ENCODE results near the gene SLC4A3.

SLC4A3 gene

DNA sequence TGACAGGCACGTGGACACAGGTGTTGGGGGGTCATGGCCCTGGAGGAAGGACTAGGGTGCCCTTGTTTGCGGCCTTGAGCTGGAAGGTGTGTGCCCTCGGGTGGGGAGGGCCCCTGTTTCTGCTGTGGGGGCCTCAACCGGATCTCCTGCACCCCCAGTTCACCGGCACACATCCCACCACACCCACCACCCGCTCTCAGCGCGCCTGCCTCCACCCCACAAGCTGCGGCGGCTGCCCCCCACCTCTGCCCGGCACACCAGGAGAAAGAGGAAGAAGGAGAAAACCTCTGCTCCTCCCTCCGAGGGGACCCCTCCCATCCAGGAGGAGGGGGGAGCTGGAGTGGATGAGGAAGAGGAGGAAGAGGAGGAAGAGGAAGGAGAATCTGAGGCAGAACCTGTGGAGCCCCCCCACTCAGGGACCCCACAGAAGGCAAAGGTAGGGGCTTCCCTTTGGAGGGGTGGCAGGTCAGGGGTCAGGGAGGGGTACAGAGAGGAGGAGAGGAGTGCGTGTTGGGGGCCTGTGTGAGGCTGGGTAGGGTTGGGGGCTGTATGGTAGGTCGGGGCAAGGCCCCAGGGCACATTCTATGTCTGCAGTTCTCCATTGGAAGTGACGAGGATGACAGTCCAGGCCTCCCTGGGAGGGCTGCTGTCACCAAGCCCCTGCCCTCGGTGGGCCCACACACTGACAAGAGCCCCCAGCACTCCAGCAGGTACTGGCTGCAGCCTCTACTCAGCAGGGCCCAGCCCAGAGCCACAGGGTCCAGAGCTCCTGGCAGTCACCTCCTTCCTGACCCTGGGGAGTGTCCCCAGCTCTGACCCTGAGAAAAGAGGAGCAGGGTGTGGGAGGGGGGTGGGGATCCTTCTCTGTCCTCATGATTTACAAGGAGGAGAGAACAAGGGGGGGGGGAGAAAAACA is 1.8 kb downstream of the SLC4A3 start:
- DNase-seq (no peak), ATAC-seq (ENCODE audit: insufficient read depth, low read depth) (no peak)
- H4K20me1 ChIP-seq (ENCODE audit: insufficient read depth, low read length), result no peaks in the 10 kb centered on the region
- no peak overlapping the region for H2AFZ ChIP-seq (ENCODE audit: low read depth, low read length)
- no peak overlapping the region for H3K9ac ChIP-seq (ENCODE audit: low read depth, low read length)
- no peaks in the 10 kb centered on the region for H3K4me1 ChIP-seq (ENCODE audit: insufficient read depth, low read length)
- no peaks in the 10 kb centered on the region for H3K79me2 ChIP-seq (ENCODE audit: insufficient read depth, low read length)
- H3K9me3 ChIP-seq (ENCODE audit: insufficient read depth, low read length, severe bottlenecking), result no peaks in the 10 kb centered on the region
- no peak overlapping the region for H3K4me2 ChIP-seq (ENCODE audit: insufficient read depth, low read length)
- H3K4me3 ChIP-seq (ENCODE audit: low read depth in 1 of 2, low read length in 2 of 2), result no peak overlapping the region
- no peaks in the 10 kb centered on the region for H3K27me3 ChIP-seq (ENCODE audit: insufficient read depth, low read length, poor library complexity)
- no peak overlapping the region for H3K27ac ChIP-seq (ENCODE audit: low read length)
- TF ChIP-seq, protein P1, sequence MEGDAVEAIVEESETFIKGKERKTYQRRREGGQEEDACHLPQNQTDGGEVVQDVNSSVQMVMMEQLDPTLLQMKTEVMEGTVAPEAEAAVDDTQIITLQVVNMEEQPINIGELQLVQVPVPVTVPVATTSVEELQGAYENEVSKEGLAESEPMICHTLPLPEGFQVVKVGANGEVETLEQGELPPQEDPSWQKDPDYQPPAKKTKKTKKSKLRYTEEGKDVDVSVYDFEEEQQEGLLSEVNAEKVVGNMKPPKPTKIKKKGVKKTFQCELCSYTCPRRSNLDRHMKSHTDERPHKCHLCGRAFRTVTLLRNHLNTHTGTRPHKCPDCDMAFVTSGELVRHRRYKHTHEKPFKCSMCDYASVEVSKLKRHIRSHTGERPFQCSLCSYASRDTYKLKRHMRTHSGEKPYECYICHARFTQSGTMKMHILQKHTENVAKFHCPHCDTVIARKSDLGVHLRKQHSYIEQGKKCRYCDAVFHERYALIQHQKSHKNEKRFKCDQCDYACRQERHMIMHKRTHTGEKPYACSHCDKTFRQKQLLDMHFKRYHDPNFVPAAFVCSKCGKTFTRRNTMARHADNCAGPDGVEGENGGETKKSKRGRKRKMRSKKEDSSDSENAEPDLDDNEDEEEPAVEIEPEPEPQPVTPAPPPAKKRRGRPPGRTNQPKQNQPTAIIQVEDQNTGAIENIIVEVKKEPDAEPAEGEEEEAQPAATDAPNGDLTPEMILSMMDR (IDR thresholded peaks at IDR 0.05; ENCODE audit: borderline replicate concordance, extremely low read depth, low read length, poor library complexity, severe bottlenecking), result no peak
- TF ChIP-seq EZH2 (IDR thresholded peaks at IDR 0.05; ENCODE audit: borderline replicate concordance, low read depth, low read length, severe bottlenecking), result no peak
- no peaks in the 10 kb centered on the region for H3K36me3 ChIP-seq (ENCODE audit: insufficient read depth, low read length)

DNA sequence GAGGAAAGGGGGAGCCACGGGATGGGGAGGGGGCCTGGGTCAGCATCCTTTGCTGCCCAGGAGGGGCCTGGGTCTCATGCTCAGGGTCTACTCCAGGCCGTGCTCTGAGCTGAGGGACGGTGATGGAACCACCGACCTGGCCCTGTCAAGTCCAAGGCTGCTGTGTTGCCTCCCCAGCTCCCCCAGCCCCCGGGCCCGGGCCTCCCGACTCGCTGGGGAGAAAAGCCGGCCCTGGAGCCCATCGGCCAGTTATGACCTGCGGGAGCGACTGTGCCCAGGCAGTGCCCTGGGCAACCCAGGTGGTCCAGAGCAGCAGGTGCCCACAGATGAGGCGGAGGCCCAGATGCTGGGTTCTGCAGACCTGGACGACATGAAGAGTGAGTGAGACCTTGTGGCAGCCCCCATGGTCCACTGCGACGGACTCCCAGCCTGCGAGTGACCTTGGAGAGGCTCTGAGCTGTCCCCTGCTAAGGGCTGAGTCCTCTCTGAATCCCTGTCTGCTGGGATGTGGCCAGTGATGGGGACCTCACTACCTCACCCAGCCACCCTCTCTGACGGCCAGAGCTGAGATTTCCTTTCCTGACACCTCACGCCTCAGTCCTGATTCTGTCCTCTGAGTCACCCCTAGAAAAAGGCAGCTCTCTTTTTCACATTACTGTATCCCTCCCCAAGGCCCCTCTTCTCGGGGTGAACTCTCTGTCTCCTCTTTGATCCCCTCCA is 2.7 kb downstream of the SLC4A3 start:
- no peak overlapping the region for H2AFZ ChIP-seq (ENCODE audit: low read depth, low read length)
- TF ChIP-seq EZH2 (IDR thresholded peaks at IDR 0.05; ENCODE audit: borderline replicate concordance, low read depth, low read length, severe bottlenecking), result no peak
- TF ChIP-seq, protein P1 (IDR thresholded peaks at IDR 0.05; ENCODE audit: borderline replicate concordance, extremely low read depth, low read length, poor library complexity, severe bottlenecking), result no peak
- H4K20me1 ChIP-seq (ENCODE audit: insufficient read depth, low read length), result no peaks in the 10 kb centered on the region
- no peak for DNase-seq
- H3K4me3 ChIP-seq (ENCODE audit: low read depth in 1 of 2, low read length in 2 of 2), result no peak overlapping the region
- H3K4me1 ChIP-seq (ENCODE audit: insufficient read depth, low read length), result no peaks in the 10 kb centered on the region
- H3K27me3 ChIP-seq (ENCODE audit: insufficient read depth, low read length, poor library complexity), result no peaks in the 10 kb centered on the region
- no peak overlapping the region for H3K27ac ChIP-seq (ENCODE audit: low read length)
- no peak for ATAC-seq (ENCODE audit: insufficient read depth, low read depth)
- H3K36me3 ChIP-seq (ENCODE audit: insufficient read depth, low read length), result no peaks in the 10 kb centered on the region
- no peak overlapping the region for H3K9ac ChIP-seq (ENCODE audit: low read depth, low read length)
- no peak overlapping the region for H3K4me2 ChIP-seq (ENCODE audit: insufficient read depth, low read length)
- H3K9me3 ChIP-seq (ENCODE audit: insufficient read depth, low read length, severe bottlenecking), result no peaks in the 10 kb centered on the region
- no peaks in the 10 kb centered on the region for H3K79me2 ChIP-seq (ENCODE audit: insufficient read depth, low read length)

DNA sequence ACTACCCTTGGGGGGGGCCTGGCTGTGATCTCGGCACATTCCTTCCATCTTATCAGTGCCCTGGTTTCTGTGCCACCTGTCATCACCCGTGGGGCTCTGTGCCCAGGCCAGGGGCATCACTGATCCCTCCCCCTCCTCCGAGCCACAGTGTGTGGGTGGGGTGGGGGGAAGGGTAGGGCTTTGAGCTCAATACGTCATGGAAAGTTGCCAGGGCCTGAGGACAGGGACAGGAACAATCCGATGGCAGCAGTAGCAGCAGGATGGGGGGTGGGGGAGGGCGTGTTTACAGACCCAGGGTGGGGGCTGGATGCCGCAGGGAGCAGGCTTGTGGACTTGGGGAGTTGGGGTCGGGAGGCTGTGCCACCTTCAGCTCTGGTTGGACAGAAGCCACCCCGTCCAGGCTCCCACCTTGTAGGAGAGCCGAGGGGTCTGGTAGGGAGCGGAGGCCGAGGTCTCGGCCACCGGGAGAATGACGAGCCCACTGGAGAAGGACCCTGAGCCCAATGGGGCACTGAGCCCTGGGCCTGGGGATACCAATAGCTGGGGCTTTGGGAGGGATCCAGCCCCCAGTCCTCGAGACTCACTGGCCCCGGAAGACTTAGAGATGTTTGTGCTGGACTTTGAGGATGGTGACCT is 3.5 kb downstream of the SLC4A3 start:
- Histone ChIP-seq H3K27me3 (ENCODE audit: insufficient read depth, low read length, poor library complexity) (no peaks in the 10 kb centered on the region), H3K9ac (ENCODE audit: low read depth, low read length) (no peak overlapping the region), H4K20me1 (ENCODE audit: insufficient read depth, low read length) (no peaks in the 10 kb centered on the region), H3K27ac (ENCODE audit: low read length) (no peak overlapping the region), H3K79me2 (ENCODE audit: insufficient read depth, low read length) (no peaks in the 10 kb centered on the region), H3K4me3 (ENCODE audit: low read depth in 1 of 2, low read length in 2 of 2) (no peak overlapping the region), H3K4me1 (ENCODE audit: insufficient read depth, low read length) (no peaks in the 10 kb centered on the region), H3K36me3 (ENCODE audit: insufficient read depth, low read length) (no peaks in the 10 kb centered on the region), H3K4me2 (ENCODE audit: insufficient read depth, low read length) (no peak overlapping the region), H3K9me3 (ENCODE audit: insufficient read depth, low read length, severe bottlenecking) (no peaks in the 10 kb centered on the region), H2AFZ (ENCODE audit: low read depth, low read length) (no peak overlapping the region)
- ATAC-seq (ENCODE audit: insufficient read depth, low read depth), result no peak
- TF ChIP-seq, protein P1 (IDR thresholded peaks at IDR 0.05; ENCODE audit: borderline replicate concordance, extremely low read depth, low read length, poor library complexity, severe bottlenecking), result no peak
- TF ChIP-seq EZH2 (IDR thresholded peaks at IDR 0.05; ENCODE audit: borderline replicate concordance, low read depth, low read length, severe bottlenecking), result no peak
- no peak for DNase-seq

Measured in DND-41 (cell line).